Activated CD8-positive, alpha-beta T cell treated with anti-CD3 and anti-CD28 coated beads, Interleukin-2, amount 10 ng/mL, durations not matched to agents 7 days and 5 days (primary cell): ENCODE measurements around the gene ZNF609. TPM values are rescaled to one million over a fixed set of nuclear protein-coding genes. Genes with fewer than 3 reads are reported as not detected.
"Not testable (repeated sequence)": the region's sequence is repeated elsewhere in the genome, so short reads cannot be mapped to it uniquely, and the experiment has no call there.

Source experiments
- ATAC-seq: fragments of 150-1000 bp; cut with Tn5 transposase; one replicate; pipeline ENCODE4 v1.10.0; 2021; ENCODE audit warnings: moderate library complexity
- CTCF ChIA-PET: fragments of 350-600 bp; sonication (Branson Sonifier 250); formaldehyde crosslinking; loops from one replicate; lab custom pipeline; 2021; ENCODE audit warnings: antibody characterized with exemption; lab: Charles Lee
- POLR2A ChIA-PET: fragments of 350-600 bp; sonication (Branson Sonifier 250); formaldehyde crosslinking; loops from one replicate; lab custom pipeline; 2021; ENCODE audit warnings: antibody characterized with exemption; lab: Charles Lee
- DNase-seq: peaks from one replicate; pipeline ENCODE4 v3.0.0-alpha.2; 2020
- H3K27ac Mint-ChIP-seq: one replicate; pipeline ENCODE4 v1.8.0; 2021; ENCODE audit warnings: mild to moderate bottlenecking, mixed read lengths
- H3K27me3 Mint-ChIP-seq: one replicate; pipeline ENCODE4 v1.8.0; 2021; ENCODE audit warnings: low read depth, mixed read lengths
- H3K36me3 Mint-ChIP-seq: one replicate; pipeline ENCODE4 v1.8.0; 2021; ENCODE audit warnings: low read depth, mixed read lengths
- H3K4me1 Mint-ChIP-seq: one replicate; pipeline ENCODE4 v1.8.0; 2021; ENCODE audit warnings: low read depth, mixed read lengths
- H3K4me3 Mint-ChIP-seq: one replicate; pipeline ENCODE4 v1.8.0; 2021; ENCODE audit warnings: mild to moderate bottlenecking, mixed read lengths
- H3K9me3 Mint-ChIP-seq: one replicate; pipeline ENCODE4 v1.8.0; 2022; ENCODE audit warnings: mixed read lengths; ENCODE audit not compliant: insufficient read depth
- total RNA-seq, 2 experiments: library from RNA; stranded (reverse); gene quantifications; one replicate each; pipeline ENCODE4 v1.2.3, GENCODE V29; 2021

The ZNF609 gene
- total RNA-seq, 2 experiments from 2014 or later = 39.9 to 40.5 TPM

DNA sequence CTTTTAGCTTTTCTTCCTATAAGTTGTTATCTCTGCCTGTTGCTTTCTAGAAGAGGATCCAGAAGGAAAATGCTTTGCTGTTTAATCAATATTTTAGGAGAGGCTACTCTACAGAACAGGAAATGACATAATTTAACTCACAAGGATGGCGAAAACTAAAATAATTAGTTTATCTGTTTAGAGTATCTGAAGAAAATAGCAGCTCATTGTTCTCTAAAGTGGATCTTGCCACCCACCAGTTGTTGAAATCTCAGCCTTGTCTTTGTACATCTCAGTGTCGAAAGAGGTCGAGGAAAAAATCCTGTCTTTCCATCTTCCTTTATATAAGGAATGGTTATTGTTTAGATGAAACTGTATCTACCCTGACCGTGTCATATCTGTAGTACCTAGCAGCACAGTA lies 126.6 kb downstream of the ZNF609 start:
- ChIA-PET POLR2A (no interaction called here), CTCF (no interaction called here)
- no peak for ATAC-seq
- H3K9me3 Mint-ChIP-seq = no peaks in the 10 kb centered on the region
- peaks cover 18% of the 10 kb centered on the region for H3K36me3 Mint-ChIP-seq
- no peak overlapping the region for H3K27ac Mint-ChIP-seq
- no peaks in the 10 kb centered on the region for H3K27me3 Mint-ChIP-seq
- H3K4me3 Mint-ChIP-seq = no peak overlapping the region
- peaks cover 41% of the 10 kb centered on the region for H3K4me1 Mint-ChIP-seq
- DNase-seq = no peak

DNA sequence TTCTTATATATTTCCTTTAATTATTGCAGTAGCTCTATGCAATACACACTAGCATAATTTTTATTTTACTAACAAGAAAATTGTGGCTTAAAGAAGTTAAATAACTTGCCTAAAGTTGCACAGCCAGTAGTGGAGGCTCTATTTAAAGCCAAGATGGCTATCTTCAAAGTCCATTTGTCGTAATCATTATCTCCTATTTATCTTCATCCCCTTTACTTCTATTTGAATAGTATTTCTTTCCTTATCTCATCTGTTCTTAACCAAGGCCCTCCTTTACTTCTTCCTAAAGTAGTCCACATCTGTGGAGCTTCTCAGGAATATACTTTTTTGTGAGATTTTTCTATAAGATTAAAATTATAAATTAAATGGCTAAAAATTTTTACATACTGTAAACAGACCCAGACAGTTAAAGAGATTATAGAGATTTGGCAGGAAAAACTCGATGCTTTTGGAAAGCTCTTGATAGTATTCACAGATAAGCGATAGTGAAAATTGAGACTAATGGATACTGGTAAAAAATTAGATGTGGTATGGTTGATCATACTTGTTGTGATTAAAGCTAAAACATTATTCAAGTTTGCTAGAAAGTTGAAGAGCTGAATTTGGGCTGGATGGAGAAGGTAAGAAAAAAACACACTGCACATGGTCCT lies 129.2 kb downstream of the ZNF609 start:
- Mint-ChIP-seq H3K27ac (peak overlapping the region; percentile 68), H3K9me3 (no peaks in the 10 kb centered on the region), H3K36me3 (peaks cover 8% of the 10 kb centered on the region), H3K4me1 (peaks cover 37% of the 10 kb centered on the region), H3K27me3 (no peaks in the 10 kb centered on the region), H3K4me3 (no peak overlapping the region)
- no peak for DNase-seq
- ATAC-seq = no peak
- ChIA-PET POLR2A (no interaction called here), CTCF (interaction anchor here (1.6 kb wide), 1 partner anchor 28 kb away, joined by 4 read pairs; no protein-coding TSS in a partner anchor)

DNA sequence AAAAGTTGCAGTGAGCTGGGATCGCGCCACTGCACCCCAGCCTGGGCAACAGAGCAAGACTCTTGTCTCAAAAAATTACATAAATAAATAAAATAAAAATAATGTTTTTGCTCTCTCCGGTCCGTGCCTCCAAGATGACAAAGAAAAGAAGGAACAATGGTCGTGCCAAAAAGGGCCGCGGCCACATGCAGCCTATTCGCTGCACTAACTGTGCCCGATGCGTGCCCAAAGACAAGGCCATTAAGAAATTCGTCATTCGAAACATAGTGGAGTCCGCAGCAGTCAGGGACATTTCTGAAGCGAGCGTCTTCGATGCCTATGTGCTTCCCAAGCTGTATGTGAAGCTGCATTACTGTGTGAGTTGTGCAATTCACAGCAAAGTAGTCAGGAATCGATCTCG lies 132.5 kb downstream of the ZNF609 start:
- H3K36me3 Mint-ChIP-seq, H3K27me3 Mint-ChIP-seq, CTCF ChIA-PET, H3K9me3 Mint-ChIP-seq, DNase-seq, ATAC-seq, H3K4me3 Mint-ChIP-seq, POLR2A ChIA-PET, H3K27ac Mint-ChIP-seq: not testable (repeated sequence)
- peaks cover 41% of the 10 kb centered on the region for H3K4me1 Mint-ChIP-seq

DNA sequence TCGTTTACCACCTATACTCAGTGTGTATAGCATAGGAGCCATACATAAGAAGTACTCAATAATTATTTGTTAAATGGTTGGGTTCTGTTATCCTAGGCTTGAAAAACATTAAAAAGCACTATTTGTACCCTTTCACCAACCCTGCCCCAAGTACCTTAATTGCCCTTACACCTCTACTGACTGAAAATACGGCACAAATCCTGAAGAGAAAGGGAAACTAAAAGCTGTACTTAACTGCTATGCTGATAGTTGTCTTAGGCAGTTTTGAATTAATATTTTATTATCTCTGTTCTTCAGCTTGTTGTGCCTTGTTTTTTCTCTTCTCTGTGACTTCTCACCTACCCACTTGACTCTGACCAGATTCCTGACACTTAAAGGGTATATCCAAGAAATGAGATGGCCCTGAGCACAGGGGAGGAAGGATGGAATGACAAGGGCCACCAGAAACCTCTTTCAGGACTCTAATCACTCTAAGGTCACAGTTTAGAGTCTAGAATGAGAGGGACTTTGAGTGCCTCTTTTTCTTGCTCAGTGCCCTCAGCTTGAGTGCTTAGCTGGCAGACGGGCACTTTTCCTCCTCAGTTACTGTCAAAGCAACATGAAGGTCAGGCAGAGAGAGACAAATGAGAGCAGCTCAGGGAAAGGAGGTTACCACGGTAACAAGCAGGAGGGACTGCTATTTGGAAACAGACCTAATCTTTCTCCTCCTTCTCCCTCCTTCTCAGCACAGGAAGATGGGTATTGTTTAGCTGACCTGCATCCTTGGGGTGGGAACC lies 136.5 kb downstream of the ZNF609 start:
- Mint-ChIP-seq H3K36me3 (peaks cover 1% of the 10 kb centered on the region), H3K4me3 (peak overlapping the region; percentile 75), H3K27me3 (no peaks in the 10 kb centered on the region), H3K4me1 (peaks cover 47% of the 10 kb centered on the region), H3K27ac (peak overlapping the region; percentile 89), H3K9me3 (no peaks in the 10 kb centered on the region)
- ChIA-PET POLR2A (interaction anchor here (0.6 to 1.8 kb wide), 6 partner anchors 13 to 210 kb away, joined by 3 to 8 read pairs (median 4); partner anchors contain the start of gene TRIP4), CTCF (interaction anchor here (0.7 to 2.6 kb wide), 6 partner anchors 22 to 170 kb away, joined by 4 to 9 read pairs (median 4); no protein-coding TSS in a partner anchor)
- peak; percentile 48 for DNase-seq
- peak; percentile 76 for ATAC-seq

DNA sequence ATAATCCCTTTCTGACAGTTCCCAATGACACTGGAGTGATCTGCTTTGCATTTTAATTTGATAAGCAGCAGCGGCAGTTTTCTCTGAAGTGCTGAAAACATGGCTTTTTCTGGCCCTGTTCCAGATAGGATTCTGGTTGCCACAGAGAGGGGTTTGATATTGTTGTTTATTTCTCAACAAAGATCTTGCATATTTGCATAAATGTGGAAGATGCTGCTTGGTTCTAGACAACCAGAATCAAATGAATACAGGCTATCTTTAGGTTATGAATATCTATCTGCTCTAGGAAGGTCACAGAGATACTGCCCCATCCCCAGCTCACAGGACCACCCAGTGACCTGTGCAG lies 137.1 kb downstream of the ZNF609 start:
- POLR2A ChIA-PET = interaction anchor here (0.5 to 1.8 kb wide), 4 partner anchors 12 to 54 kb away, joined by 3 to 8 read pairs (median 4); no protein-coding TSS in a partner anchor
- peak overlapping the region; percentile 89 for H3K27ac Mint-ChIP-seq

DNA sequence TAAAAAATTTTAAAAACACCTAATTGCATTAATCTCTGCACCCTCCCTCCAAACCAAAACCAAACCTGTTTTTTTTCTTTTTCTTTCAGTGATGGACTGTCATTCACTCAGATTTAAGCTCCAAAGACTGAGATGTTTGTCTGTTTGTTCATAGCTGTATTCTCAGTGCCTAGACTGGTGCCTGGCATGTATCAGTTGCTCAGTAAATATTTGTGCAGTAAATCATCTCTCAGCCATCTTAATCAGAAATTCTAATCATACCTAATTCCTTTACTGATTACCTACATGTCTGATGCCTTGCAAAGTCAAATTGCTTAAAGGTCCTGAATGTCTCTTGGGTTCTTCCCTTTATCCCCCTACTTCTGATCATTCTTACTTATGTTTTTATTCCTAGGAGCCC lies 138.8 kb downstream of the ZNF609 start:
- no peak for ATAC-seq
- POLR2A ChIA-PET = interaction anchor here (0.6 to 1.6 kb wide), 2 partner anchors 36 to 136 kb away, joined by 3 read pairs; no protein-coding TSS in a partner anchor
- Mint-ChIP-seq H3K4me3 (no peak overlapping the region), H3K27ac (no peak overlapping the region), H3K36me3 (no peaks in the 10 kb centered on the region), H3K4me1 (peaks cover 54% of the 10 kb centered on the region), H3K9me3 (no peaks in the 10 kb centered on the region), H3K27me3 (no peaks in the 10 kb centered on the region)
- CTCF ChIA-PET = interaction anchor here (1.6 kb wide), 1 partner anchor 172 kb away, joined by 4 read pairs; no protein-coding TSS in a partner anchor
- DNase-seq = no peak

More for the DNA sequence above, 137.1 kb downstream of the ZNF609 start:
- Mint-ChIP-seq H3K4me1 (peaks cover 52% of the 10 kb centered on the region), H3K9me3 (no peaks in the 10 kb centered on the region), H3K27me3 (no peaks in the 10 kb centered on the region), H3K4me3 (peak overlapping the region; percentile 75), H3K36me3 (peaks cover 1% of the 10 kb centered on the region)
- DNase-seq (no peak), ATAC-seq (peak; percentile 37)
- CTCF ChIA-PET = interaction anchor here (1.1 to 2.6 kb wide), 3 partner anchors 22 to 170 kb away, joined by 4 to 9 read pairs (median 8); no protein-coding TSS in a partner anchor

DNA sequence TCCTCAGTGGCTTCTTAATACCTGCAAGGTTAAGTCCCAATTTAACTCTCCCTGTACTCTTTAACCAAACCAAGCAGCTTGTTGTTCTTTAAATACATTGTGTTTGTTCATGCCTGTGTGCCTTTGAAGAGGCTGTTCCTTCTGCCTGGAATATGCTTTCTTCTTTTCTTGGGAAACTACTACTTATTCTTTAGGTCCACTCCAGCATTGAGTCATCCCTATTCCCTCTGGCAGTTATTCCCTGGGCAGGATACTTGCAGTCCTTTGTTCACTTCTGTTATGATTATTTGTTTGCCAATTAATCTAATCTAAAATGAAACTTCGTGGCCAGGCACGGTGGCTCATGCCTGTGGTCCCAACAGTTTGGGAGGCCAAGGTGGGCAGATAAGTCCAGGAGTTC lies 139.3 kb downstream of the ZNF609 start:
- Mint-ChIP-seq H3K36me3 (no peaks in the 10 kb centered on the region), H3K9me3 (no peaks in the 10 kb centered on the region), H3K4me1 (peaks cover 57% of the 10 kb centered on the region), H3K27ac (peak overlapping the region; percentile 6), H3K4me3 (no peak overlapping the region), H3K27me3 (no peaks in the 10 kb centered on the region)
- CTCF ChIA-PET = interaction anchor here (1.3 to 1.6 kb wide), 2 partner anchors 53 to 173 kb away, joined by 3 to 4 read pairs; no protein-coding TSS in a partner anchor
- ATAC-seq (no peak), DNase-seq (no peak)
- POLR2A ChIA-PET = interaction anchor here (0.6 to 1.6 kb wide), 2 partner anchors 36 to 137 kb away, joined by 3 read pairs; no protein-coding TSS in a partner anchor

DNA sequence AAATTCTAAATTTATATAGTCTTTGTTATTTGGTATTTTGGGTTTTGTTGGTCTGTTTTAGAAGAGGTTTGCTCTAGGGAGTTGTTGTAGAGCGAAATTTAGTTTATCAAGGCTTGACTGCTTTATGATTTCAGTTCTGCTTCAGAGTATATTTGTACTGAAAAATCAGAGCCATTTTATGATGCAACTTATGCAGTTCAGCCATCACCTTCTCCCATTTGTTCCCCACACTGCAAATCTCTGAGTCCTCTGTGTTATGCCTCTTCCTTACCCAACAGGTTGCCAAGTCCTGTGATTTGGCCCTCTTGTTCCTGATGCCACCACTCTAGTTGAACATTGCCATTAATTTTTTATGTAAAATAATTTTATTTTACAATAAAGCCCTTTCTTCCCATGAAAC lies 140.4 kb downstream of the ZNF609 start:
- DNase-seq (no peak), ATAC-seq (no peak)
- CTCF ChIA-PET = interaction anchor here (1.0 to 1.3 kb wide), 4 partner anchors 52 to 174 kb away, joined by 3 to 5 read pairs (median 3); no protein-coding TSS in a partner anchor
- no peak overlapping the region for H3K4me3 Mint-ChIP-seq
- H3K27ac Mint-ChIP-seq = no peak overlapping the region
- H3K9me3 Mint-ChIP-seq = no peaks in the 10 kb centered on the region
- no peaks in the 10 kb centered on the region for H3K36me3 Mint-ChIP-seq
- H3K4me1 Mint-ChIP-seq = peaks cover 57% of the 10 kb centered on the region
- POLR2A ChIA-PET = interaction anchor here (1.5 kb wide), 1 partner anchor 15 kb away, joined by 3 read pairs; no protein-coding TSS in a partner anchor
- no peaks in the 10 kb centered on the region for H3K27me3 Mint-ChIP-seq

DNA sequence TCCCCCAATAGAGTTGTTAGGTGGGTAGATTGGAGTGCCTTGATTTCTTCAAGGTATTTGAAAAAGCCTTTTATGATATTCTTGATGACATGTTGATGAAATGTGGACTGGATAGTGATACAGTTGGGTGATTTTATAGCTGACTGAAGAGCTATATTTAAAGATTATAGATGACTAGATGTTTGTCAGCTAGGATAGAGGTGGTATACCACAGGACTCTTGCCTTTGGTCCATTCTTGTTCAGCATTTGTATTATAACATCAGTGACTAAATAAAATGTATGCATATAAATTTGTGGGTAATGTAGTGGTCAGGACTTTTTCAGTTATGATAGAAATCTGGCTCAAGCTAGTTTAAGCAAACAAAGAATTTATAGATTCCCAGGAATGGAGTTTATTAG lies 143.9 kb downstream of the ZNF609 start:
- DNase-seq (no peak), ATAC-seq (no peak)
- Mint-ChIP-seq H3K36me3 (no peaks in the 10 kb centered on the region), H3K27me3 (no peaks in the 10 kb centered on the region), H3K9me3 (no peaks in the 10 kb centered on the region), H3K4me1 (peaks cover 33% of the 10 kb centered on the region), H3K4me3 (no peak overlapping the region), H3K27ac (no peak overlapping the region)
- ChIA-PET CTCF (interaction anchor here (0.7 kb wide), 1 partner anchor 9 kb away, joined by 3 read pairs; no protein-coding TSS in a partner anchor), POLR2A (no interaction called here)

DNA sequence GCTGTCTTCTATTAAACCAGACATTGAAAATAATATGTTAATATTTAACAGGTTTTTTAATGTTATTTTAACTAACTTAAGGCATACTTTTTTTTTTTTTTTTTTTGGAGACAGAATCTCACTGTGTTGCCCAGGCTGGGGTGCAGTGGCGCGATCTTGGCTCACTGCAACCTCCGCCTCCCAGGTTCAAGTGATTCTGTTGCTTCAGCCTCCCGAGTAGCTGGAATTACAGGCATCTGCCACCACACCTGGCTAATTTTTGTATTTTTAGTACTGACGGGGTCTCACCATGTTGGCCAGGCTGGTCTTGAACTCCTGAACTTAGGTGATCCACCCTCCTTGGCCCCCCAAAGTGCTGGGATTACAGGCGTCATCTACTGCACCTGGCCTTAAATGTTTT lies 147.0 kb downstream of the ZNF609 start:
- peaks cover 23% of the 10 kb centered on the region for H3K4me1 Mint-ChIP-seq
- H3K36me3 Mint-ChIP-seq, DNase-seq, ATAC-seq, CTCF ChIA-PET, H3K9me3 Mint-ChIP-seq, H3K4me3 Mint-ChIP-seq, POLR2A ChIA-PET, H3K27ac Mint-ChIP-seq, H3K27me3 Mint-ChIP-seq: not testable (repeated sequence)

DNA sequence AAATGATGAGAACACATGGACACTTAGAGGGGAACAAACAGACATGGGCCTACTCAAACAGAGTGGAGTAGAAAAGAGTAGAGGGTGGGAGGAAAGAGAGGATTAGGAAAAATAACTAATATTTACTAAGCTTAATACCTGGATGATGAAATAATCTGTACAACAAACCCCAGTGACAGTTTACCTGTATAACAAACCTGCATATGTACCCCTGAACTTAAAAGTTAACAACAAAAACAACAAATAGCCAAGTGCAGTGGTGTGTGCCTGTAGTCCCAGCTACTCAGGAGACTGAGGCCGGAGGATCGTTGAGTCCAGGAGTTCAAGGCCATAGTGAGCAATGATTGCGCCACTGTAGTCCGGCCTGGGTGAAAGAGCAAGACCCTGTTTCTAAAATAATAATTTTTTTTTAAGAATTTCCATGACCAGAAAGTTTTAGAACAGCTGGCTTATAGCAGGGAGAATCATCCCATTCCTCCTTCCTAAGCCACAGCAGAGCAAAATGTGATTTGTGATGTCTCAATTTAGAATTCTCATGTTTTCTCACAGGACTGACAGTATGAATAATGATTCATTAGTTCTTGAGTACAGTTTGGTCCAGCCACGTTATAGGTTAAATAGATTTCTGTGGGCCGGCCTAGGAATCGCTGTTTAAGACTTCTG lies 150.0 kb downstream of the ZNF609 start:
- ChIA-PET CTCF (interaction anchor here (1.0 kb wide), 1 partner anchor 43 kb away, joined by 4 read pairs; no protein-coding TSS in a partner anchor), POLR2A (no interaction called here)
- Mint-ChIP-seq H3K9me3 (no peaks in the 10 kb centered on the region), H3K27me3 (no peaks in the 10 kb centered on the region), H3K27ac (no peak overlapping the region), H3K36me3 (peaks cover 3% of the 10 kb centered on the region), H3K4me3 (no peak overlapping the region), H3K4me1 (peaks cover 19% of the 10 kb centered on the region)
- ATAC-seq = no peak
- no peak for DNase-seq
